Testis (tissue), 2 donors: ENCODE data around the gene LTB4R2.

Source experiments
- POLR2A ChIP-seq: fragments of 450-650 bp; IDR thresholded peaks from one replicate; pipeline ENCODE4 v1.6.1; 2017; ENCODE audit warnings: antibody characterized with exemption, mild to moderate bottlenecking, moderate library complexity
- TF ChIP-seq, protein P1 (sequence below), 3 experiments: fragments of 450-650 bp in 2 of 3; fragments of 200-600 bp in 1 of 3; sonication (generic) in 1 of 3; IDR thresholded peaks; one replicate each; pipeline ENCODE4 v1.5.1; 2016 to 2019; ENCODE audit warnings: antibody characterized with exemption in 3 of 3, mild to moderate bottlenecking in 2 of 3, moderate library complexity in 1 of 3

DNA sequence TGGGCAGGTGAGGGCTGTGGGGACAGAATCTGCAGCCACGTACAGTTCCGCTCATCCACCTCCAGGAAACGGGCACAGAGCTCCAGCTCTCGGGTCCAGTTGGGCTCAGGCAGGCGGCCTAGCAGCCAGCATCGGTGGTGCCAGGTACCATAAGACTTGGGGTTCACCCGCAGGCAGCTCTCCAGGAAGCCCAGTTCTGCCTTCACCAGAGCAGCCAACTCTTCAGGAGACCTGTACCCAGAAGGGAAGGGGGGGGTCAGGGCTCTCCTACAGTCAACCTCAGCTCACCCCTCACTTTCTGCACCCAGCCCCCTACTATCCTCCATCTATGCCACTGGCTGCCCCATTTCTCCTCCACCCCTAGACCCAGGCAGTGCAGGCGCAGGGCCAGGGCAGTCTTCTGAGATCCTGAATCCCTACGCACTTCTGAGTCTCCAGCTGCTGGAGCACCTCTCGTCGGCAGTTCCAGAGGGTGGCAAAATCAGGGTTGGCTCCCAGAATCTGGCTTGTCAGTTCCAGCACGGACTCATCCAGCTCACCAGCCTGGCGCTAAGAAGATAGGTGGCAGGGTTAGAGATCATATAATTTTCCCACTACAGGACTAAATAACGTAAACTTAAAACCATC is 39.9 kb upstream of the LTB4R2 start:
- no peak for TF ChIP-seq POLR2A
- TF ChIP-seq, protein P1, sequence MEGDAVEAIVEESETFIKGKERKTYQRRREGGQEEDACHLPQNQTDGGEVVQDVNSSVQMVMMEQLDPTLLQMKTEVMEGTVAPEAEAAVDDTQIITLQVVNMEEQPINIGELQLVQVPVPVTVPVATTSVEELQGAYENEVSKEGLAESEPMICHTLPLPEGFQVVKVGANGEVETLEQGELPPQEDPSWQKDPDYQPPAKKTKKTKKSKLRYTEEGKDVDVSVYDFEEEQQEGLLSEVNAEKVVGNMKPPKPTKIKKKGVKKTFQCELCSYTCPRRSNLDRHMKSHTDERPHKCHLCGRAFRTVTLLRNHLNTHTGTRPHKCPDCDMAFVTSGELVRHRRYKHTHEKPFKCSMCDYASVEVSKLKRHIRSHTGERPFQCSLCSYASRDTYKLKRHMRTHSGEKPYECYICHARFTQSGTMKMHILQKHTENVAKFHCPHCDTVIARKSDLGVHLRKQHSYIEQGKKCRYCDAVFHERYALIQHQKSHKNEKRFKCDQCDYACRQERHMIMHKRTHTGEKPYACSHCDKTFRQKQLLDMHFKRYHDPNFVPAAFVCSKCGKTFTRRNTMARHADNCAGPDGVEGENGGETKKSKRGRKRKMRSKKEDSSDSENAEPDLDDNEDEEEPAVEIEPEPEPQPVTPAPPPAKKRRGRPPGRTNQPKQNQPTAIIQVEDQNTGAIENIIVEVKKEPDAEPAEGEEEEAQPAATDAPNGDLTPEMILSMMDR (IDR thresholded peaks at IDR 0.05): no peak
